Measurements from ENCODE around the gene KCNT1. TPM values are rescaled to one million over a fixed set of nuclear protein-coding genes. Genes with fewer than 3 reads are reported as not detected.

KCNT1 gene
- total and polyA plus RNA-seq, 10 of the 15 experiments (the other 5 are each of a cell fraction or from before 2014, with no cell fraction given) = not detected

DNA sequence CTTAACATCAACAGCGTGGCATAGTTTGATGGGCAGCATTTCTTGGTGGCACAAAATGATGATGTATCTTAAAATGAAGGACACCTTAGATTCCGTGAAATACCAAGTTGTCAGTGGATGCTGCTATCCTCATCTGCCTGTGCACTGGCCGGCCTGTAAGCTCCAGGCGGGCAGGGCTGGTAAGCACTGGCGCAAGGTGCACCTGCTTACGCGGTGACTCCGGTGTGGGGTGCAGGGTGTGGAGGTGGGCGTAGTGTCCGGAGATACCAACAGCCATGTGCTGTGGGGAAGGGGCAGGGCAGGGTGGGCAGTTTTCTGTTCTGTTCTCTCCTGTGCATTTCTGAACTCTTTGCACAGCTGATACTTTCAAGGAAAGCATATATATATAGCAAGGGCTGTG lies 101.5 kb downstream of the KCNT1 start:
- ATAC-seq = no peak
- Histone ChIP-seq H4K20me1 (ENCODE audit: control insufficient read depth, insufficient read depth) (no peaks in the 10 kb centered on the region), H3K9ac (ENCODE audit: control insufficient read depth, insufficient read depth, low read length) (no peak overlapping the region), H3K9me3 (replicated peaks; ENCODE audit: control insufficient read depth, insufficient read depth, low read length) (no peaks in the 10 kb centered on the region), H3K36me3 (ENCODE audit: control insufficient read depth in 2 of 2, insufficient read depth in 2 of 2, low read length in 1 of 2) (no peaks in the 10 kb centered on the region), H3K4me3 (no peak overlapping the region), H3K4me2 (ENCODE audit: control insufficient read depth, insufficient read depth) (no peak overlapping the region), H3K27me3 (replicated peaks in 1 of 2; ENCODE audit: control insufficient read depth in 2 of 2, insufficient read depth in 2 of 2, low read length in 1 of 2) (no peaks in the 10 kb centered on the region), H3K79me2 (ENCODE audit: control insufficient read depth, insufficient read depth, low read length) (no peaks in the 10 kb centered on the region), H3K27ac (ENCODE audit: control insufficient read depth, insufficient read depth) (no peak overlapping the region), H2AFZ (ENCODE audit: control insufficient read depth, low read depth, low read length) (no peak overlapping the region), H3K4me1 (ENCODE audit: control insufficient read depth, insufficient read depth, low read length) (no peaks in the 10 kb centered on the region)
- no peak for FAIRE-seq
- WGBS (ENCODE audit: insufficient coverage, insufficient replicate concordance, low lambda C conversion rate, missing lambda C conversion rate) = 79% methylated on average over 10 of the region's 10 CpGs
- ChIA-PET CTCF (no interaction called here), RAD21 (ENCODE audit: unreplicated experiment) (no interaction called here), SMC1A (ENCODE audit: uncharacterized antibody, unreplicated experiment) (no interaction called here), POLR2A (no interaction called here)
- intact Hi-C loops (cut with micrococcal nuclease; ENCODE audit: unreplicated experiment) = no loop called here
- no TSS peak for BruUV-seq (replicated peaks)
- DNase-seq (ENCODE audit: low read depth, low spot score) = no peak
- TF ChIP-seq EGR1 (IDR thresholded peaks at IDR 0.05; ENCODE audit: borderline replicate concordance in 1 of 2, low read depth in 2 of 2, low read length in 2 of 2) = no peak
- no peak for TF ChIP-seq FOXM1 (IDR thresholded peaks at IDR 0.05; ENCODE audit: low read depth, low read length)
- no peak for TF ChIP-seq BMI1 (IDR thresholded peaks at IDR 0.05; ENCODE audit: borderline replicate concordance)
- no peak for TF ChIP-seq JUNB (IDR thresholded peaks at IDR 0.05)
- TF ChIP-seq SIN3A (IDR thresholded peaks at IDR 0.05; ENCODE audit: low read depth, low read length) = no peak
- TF ChIP-seq CREB1 (IDR thresholded peaks at IDR 0.05; ENCODE audit: low read depth) = no peak
- TF ChIP-seq WRNIP1 (IDR thresholded peaks at IDR 0.05; ENCODE audit: borderline replicate concordance, low read depth, low read length) = no peak
- no peak for TF ChIP-seq ZNF274 (IDR thresholded peaks at IDR 0.05; ENCODE audit: insufficient read depth, insufficient read length)
- TF ChIP-seq BHLHE40 (IDR thresholded peaks at IDR 0.05; ENCODE audit: borderline replicate concordance in 1 of 2, low read depth in 2 of 2, low read length in 1 of 2) = no peak
- in situ Hi-C loops (cut with MboI) = no loop called here

Data from GM12878 (cell line).